Endothelial cell of umbilical vein (primary cell): ENCODE results near the gene LPP. TPM values are rescaled to one million over a fixed set of nuclear protein-coding genes. Genes with fewer than 3 reads are reported as not detected.

ENCODE experiments used
- BruUV-seq: library from RNA; stranded (reverse); fragments of 400-500 nt; replicated peaks from 2 replicates; lab custom pipeline; 2021; lab: Mats Ljungman, UMichigan
- CTCF ChIA-PET: fragments of 300-600, 350-600 bp; sonication (Branson Sonifier 250); formaldehyde crosslinking; loops from one replicate; lab custom pipeline; 2021; ENCODE audit warnings: antibody characterized with exemption, inconsistent platforms; lab: Charles Lee
- POLR2A ChIA-PET: fragments of 300-600, 350-600 bp; sonication (Branson Sonifier 250); formaldehyde crosslinking; loops from one replicate; lab custom pipeline; 2021; ENCODE audit warnings: antibody characterized with exemption, inconsistent platforms; lab: Charles Lee
- DNase-seq: peaks from one replicate; pipeline ENCODE4 v3.0.0-alpha.2; 2011; ENCODE audit warnings: low read depth, low spot score
- FAIRE-seq: peaks from 2 replicates; lab custom pipeline; 2011; peaks lifted over from hg19 to GRCh38; lab: Jason Lieb, UNC
- H2AFZ ChIP-seq: 2 replicates; pipeline ENCODE4 v1.6.0; 2012; ENCODE audit warnings: low read depth, low read length, control low read depth, inconsistent platforms
- H3K27ac ChIP-seq: 2 replicates; pipeline ENCODE4 v1.5.1; 2011; ENCODE audit warnings: low read depth, mild to moderate bottlenecking, control low read depth, low read length, moderate library complexity; ENCODE audit not compliant: insufficient read depth
- H3K27me3 ChIP-seq, 2 experiments: 2 replicates each; pipeline versions ENCODE4 v1.6.0 to v1.6.1; 2011; ENCODE audit warnings: low read length in 2 of 2, mixed read lengths in 1 of 2; ENCODE audit not compliant: control insufficient read depth in 2 of 2, insufficient read depth in 2 of 2
- H3K36me3 ChIP-seq, 2 experiments: 2 replicates in 1 of 2; 3 replicates in 1 of 2; pipeline ENCODE4 v1.5.1; 2011; ENCODE audit warnings: low read length in 2 of 2, mild to moderate bottlenecking in 1 of 2, moderate library complexity in 1 of 2; ENCODE audit not compliant: control insufficient read depth in 2 of 2, insufficient read depth in 2 of 2; ENCODE audit errors: extremely low read depth in 1 of 2
- H3K4me1 ChIP-seq: 3 replicates; pipeline ENCODE4 v1.5.1; 2011; ENCODE audit warnings: mild to moderate bottlenecking, low read length; ENCODE audit not compliant: control insufficient read depth, insufficient read depth; ENCODE audit errors: extremely low read depth
- H3K4me2 ChIP-seq: 2 replicates; pipeline ENCODE4 v1.6.1; 2011; ENCODE audit warnings: low read length, control low read depth, mixed read lengths; ENCODE audit not compliant: insufficient read depth
- H3K4me3 ChIP-seq, 3 experiments: fragments of 200-600 bp in 1 of 3; sonication (generic), shearing (Covaris generic) in 1 of 3; replicated peaks in 1 of 3; 2 replicates each; pipeline ENCODE4 v1.5.1; 2011 to 2016; ENCODE audit warnings: control low read depth in 3 of 3, low read length in 3 of 3, mild to moderate bottlenecking in 2 of 3, inconsistent platforms in 1 of 3, low read depth in 1 of 3, moderate library complexity in 1 of 3; ENCODE audit not compliant: insufficient read depth in 1 of 3
- H3K79me2 ChIP-seq: 2 replicates; pipeline ENCODE4 v1.6.0; 2012; ENCODE audit warnings: low read length, inconsistent platforms; ENCODE audit not compliant: control insufficient read depth, insufficient read depth
- H3K9ac ChIP-seq: replicated peaks from 2 replicates; pipeline ENCODE3; 2011; ENCODE audit warnings: low read length, control low read depth; ENCODE audit not compliant: insufficient read depth; ENCODE audit errors: extremely low read depth
- H3K9me1 ChIP-seq: replicated peaks from 3 replicates; pipeline ENCODE4 v1.6.0; 2011; ENCODE audit warnings: mild to moderate bottlenecking, low read length; ENCODE audit not compliant: control insufficient read depth, insufficient read depth; ENCODE audit errors: extremely low read depth
- H3K9me3 ChIP-seq: replicated peaks from 2 replicates; pipeline ENCODE4 v1.5.1; 2012; ENCODE audit warnings: low read length, inconsistent platforms; ENCODE audit not compliant: control insufficient read depth, insufficient read depth
- H4K20me1 ChIP-seq: replicated peaks from 2 replicates; pipeline ENCODE3; 2011; ENCODE audit warnings: mild to moderate bottlenecking, low read length; ENCODE audit not compliant: control insufficient read depth, insufficient read depth; ENCODE audit errors: extremely low read depth
- EZH2 ChIP-seq: IDR thresholded peaks from 2 replicates; pipeline ENCODE4 v1.6.1; 2012; ENCODE audit warnings: borderline replicate concordance, low read depth, mild to moderate bottlenecking, moderate library complexity, low read length, inconsistent platforms; ENCODE audit not compliant: severe bottlenecking
- FOS ChIP-seq: IDR thresholded peaks from 2 replicates; pipeline ENCODE4 v1.6.1; 2011; ENCODE audit warnings: mild to moderate bottlenecking, low read length, moderate library complexity, borderline replicate concordance; ENCODE audit not compliant: insufficient read depth
- GATA2 ChIP-seq: IDR thresholded peaks from 2 replicates; pipeline ENCODE4 v1.7.0; 2011; ENCODE audit warnings: low read depth, mild to moderate bottlenecking, moderate library complexity, mixed read lengths, low read length; ENCODE audit not compliant: insufficient read length, insufficient read depth
- JUN ChIP-seq: IDR thresholded peaks from 2 replicates; pipeline ENCODE4 v1.6.1; 2011; ENCODE audit warnings: borderline replicate concordance, low read depth; ENCODE audit not compliant: insufficient read length, insufficient read depth
- MAX ChIP-seq: IDR thresholded peaks from 2 replicates; pipeline ENCODE4 v1.6.1; 2011; ENCODE audit not compliant: insufficient read depth, insufficient read length
- MYC ChIP-seq: IDR thresholded peaks from one replicate; pipeline ENCODE4 v1.6.1; 2011; ENCODE audit warnings: mild to moderate bottlenecking, low read depth, low read length
- POLR2A ChIP-seq: IDR thresholded peaks from 2 replicates; pipeline ENCODE4 v1.6.1; 2012; ENCODE audit warnings: low read depth, mild to moderate bottlenecking, control low read depth, low read length
- POLR2AphosphoS5 ChIP-seq: IDR thresholded peaks from 2 replicates; pipeline ENCODE4 v1.6.1; 2012; ENCODE audit warnings: low read depth, mild to moderate bottlenecking, control low read depth, low read length, moderate library complexity; ENCODE audit not compliant: insufficient read depth
- dilution Hi-C: fragments of 300-500 bp; cut with MboI; formaldehyde crosslinking; loops from one replicate; pipeline ENCODE4 v1.15.0; 2019; ENCODE audit warnings: low sequenced_read_pairs; ENCODE audit not compliant: extremely low pct_ligation_motif_present
- intact Hi-C: fragments of 100-400 bp; cut with micrococcal nuclease; formaldehyde crosslinking; loops from one replicate; pipeline ENCODE4 v1.10.0; 2022
- polyA plus RNA-seq, 4 experiments: library from polyadenylated mRNA; depleted of rRNA in 3 of 4; stranded (reverse) in 3 of 4; unstranded in 1 of 4; fragments of >200 nt; gene quantifications; 2 replicates each; pipeline versions ENCODE4 v1.2.1 to v1.2.3, GENCODE V29; 2011 to 2012; ENCODE audit warnings: missing spikeins in 1 of 4
- total RNA-seq: library from RNA; stranded (reverse); gene quantifications from 2 replicates; pipeline ENCODE4 v1.2.3, GENCODE V29; 2021
- TF ChIP-seq, protein P1 (sequence below), 2 donors: IDR thresholded peaks; 1 replicate in 1 of 2; 2 replicates in 1 of 2; pipeline ENCODE4 v1.5.1; 2011; ENCODE audit warnings: low read length in 2 of 2, mild to moderate bottlenecking in 2 of 2, moderate library complexity in 2 of 2, control low read depth in 1 of 2, inconsistent platforms in 1 of 2, low read depth in 1 of 2; ENCODE audit not compliant: insufficient read depth in 1 of 2; ENCODE audit errors: extremely low read depth in 1 of 2

The LPP gene
- total and polyA plus RNA-seq, 2 donors (not counting 3 experiments of a cell fraction or from before 2014, with no cell fraction given), result 16.9 to 153 TPM

DNA sequence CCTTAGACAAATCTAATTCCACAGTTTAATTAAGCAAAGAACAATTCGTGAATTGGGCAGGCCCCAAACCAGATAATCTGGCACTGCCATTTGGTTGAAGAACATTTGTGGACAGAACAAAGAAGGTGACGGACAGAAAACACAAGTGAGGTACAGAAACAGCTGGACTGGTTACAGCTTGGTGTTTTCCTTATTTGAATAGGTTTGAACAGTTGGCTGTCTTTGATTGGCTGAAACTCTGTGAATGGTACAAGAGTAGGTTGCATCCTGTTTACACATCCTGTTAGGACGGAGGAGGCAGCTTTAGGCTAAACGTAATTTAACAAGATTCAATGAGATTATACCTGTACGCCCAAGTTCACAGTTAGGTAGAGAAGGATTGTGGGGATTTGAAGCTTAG lies 114.4 kb downstream of the LPP start:
- peaks cover 50% of the 10 kb centered on the region for H3K79me2 ChIP-seq
- TF ChIP-seq MYC, result no peak
- no peak for TF ChIP-seq MAX
- no peak for TF ChIP-seq EZH2
- TF ChIP-seq POLR2A, result no peak
- TF ChIP-seq, protein P1, sequence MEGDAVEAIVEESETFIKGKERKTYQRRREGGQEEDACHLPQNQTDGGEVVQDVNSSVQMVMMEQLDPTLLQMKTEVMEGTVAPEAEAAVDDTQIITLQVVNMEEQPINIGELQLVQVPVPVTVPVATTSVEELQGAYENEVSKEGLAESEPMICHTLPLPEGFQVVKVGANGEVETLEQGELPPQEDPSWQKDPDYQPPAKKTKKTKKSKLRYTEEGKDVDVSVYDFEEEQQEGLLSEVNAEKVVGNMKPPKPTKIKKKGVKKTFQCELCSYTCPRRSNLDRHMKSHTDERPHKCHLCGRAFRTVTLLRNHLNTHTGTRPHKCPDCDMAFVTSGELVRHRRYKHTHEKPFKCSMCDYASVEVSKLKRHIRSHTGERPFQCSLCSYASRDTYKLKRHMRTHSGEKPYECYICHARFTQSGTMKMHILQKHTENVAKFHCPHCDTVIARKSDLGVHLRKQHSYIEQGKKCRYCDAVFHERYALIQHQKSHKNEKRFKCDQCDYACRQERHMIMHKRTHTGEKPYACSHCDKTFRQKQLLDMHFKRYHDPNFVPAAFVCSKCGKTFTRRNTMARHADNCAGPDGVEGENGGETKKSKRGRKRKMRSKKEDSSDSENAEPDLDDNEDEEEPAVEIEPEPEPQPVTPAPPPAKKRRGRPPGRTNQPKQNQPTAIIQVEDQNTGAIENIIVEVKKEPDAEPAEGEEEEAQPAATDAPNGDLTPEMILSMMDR (IDR thresholded peaks at IDR 0.05; ENCODE audit: extremely low read depth in 1 of 2, insufficient read depth in 1 of 2, low read depth in 1 of 2, low read length in 2 of 2), result no peak
- no peak for TF ChIP-seq POLR2AphosphoS5
- TF ChIP-seq JUN, result no peak
- no peak for TF ChIP-seq GATA2
- TF ChIP-seq FOS, result no peak
- H4K20me1 ChIP-seq, result no peaks in the 10 kb centered on the region
- ChIA-PET POLR2A (no interaction called here), CTCF (no interaction called here)
- no peak overlapping the region for H3K9ac ChIP-seq
- FAIRE-seq (no peak), DNase-seq (no peak)
- H3K9me1 ChIP-seq, result no peaks in the 10 kb centered on the region
- H3K27ac ChIP-seq, result no peak overlapping the region
- H3K27me3 ChIP-seq, result no peaks in the 10 kb centered on the region
- peaks cover 91% of the 10 kb centered on the region for H3K4me1 ChIP-seq
- no peak overlapping the region for H3K4me3 ChIP-seq
- dilution Hi-C loops, result no loop called here
- no peak overlapping the region for H3K4me2 ChIP-seq
- intact Hi-C loops, result no loop called here
- H3K9me3 ChIP-seq, result no peaks in the 10 kb centered on the region
- H2AFZ ChIP-seq, result no peak overlapping the region
- no peaks in the 10 kb centered on the region for H3K36me3 ChIP-seq
- no TSS peak for BruUV-seq
